ENCODE measurements around the gene SORCS1.

SORCS1 gene

GRCh38 chr10:107103174-107104025, 61.1 kb downstream of the SORCS1 start:
- no peak for DNase-seq

GRCh38 chr10:107098326-107098725, 66.2 kb downstream of the SORCS1 start:
- DNase-seq: no peak

GRCh38 chr10:107094824-107095522, 69.5 kb downstream of the SORCS1 start:
- no peak for DNase-seq

- DNase-seq: no peak
Measured at GRCh38 chr10:107092321-107092720, 72.2 kb downstream of the SORCS1 start.

GRCh38 chr10:107091126-107091525, 73.4 kb downstream of the SORCS1 start:
- DNase-seq: no peak

GRCh38 chr10:107085665-107086525, 78.6 kb downstream of the SORCS1 start:
- no peak for DNase-seq

GRCh38 chr10:107083388-107084009, 81.0 kb downstream of the SORCS1 start:
- no peak for DNase-seq

GRCh38 chr10:107081644-107082043, 82.9 kb downstream of the SORCS1 start:
- no peak for DNase-seq

GRCh38 chr10:107075117-107075516, 89.4 kb downstream of the SORCS1 start:
- DNase-seq: no peak

- no peak for DNase-seq
Measured at GRCh38 chr10:107072786-107073185, 91.7 kb downstream of the SORCS1 start.

GRCh38 chr10:107072028-107072427, 92.5 kb downstream of the SORCS1 start:
- no peak for DNase-seq

- no peak for DNase-seq
Measured at GRCh38 chr10:107071301-107071700, 93.2 kb downstream of the SORCS1 start.

- no peak for DNase-seq
Measured at GRCh38 chr10:107067843-107068242, 96.7 kb downstream of the SORCS1 start.

GRCh38 chr10:107064075-107064474, 100.4 kb downstream of the SORCS1 start:
- DNase-seq: no peak

- DNase-seq: no peak
Measured at GRCh38 chr10:107059872-107060271, 104.6 kb downstream of the SORCS1 start.

- no peak for DNase-seq
Measured at GRCh38 chr10:107059068-107059804, 105.3 kb downstream of the SORCS1 start.

- DNase-seq: no peak
Measured at GRCh38 chr10:107058331-107058730, 106.2 kb downstream of the SORCS1 start.

GRCh38 chr10:107056182-107056581, 108.3 kb downstream of the SORCS1 start:
- DNase-seq: no peak

- no peak for DNase-seq
Measured at GRCh38 chr10:107054469-107055156, 109.9 kb downstream of the SORCS1 start.

- no peak for DNase-seq
Measured at GRCh38 chr10:107051769-107052168, 112.7 kb downstream of the SORCS1 start.

GRCh38 chr10:107043461-107043860, 121.0 kb downstream of the SORCS1 start:
- DNase-seq: no peak

All from CD4-positive, alpha-beta T cell treated with Interleukin-15 for 1 hour (primary cell).